GM18951 (cell line): Measurements from ENCODE around the gene ZNF143.
"Not testable (repeated sequence)": the region's sequence is repeated elsewhere in the genome, so short reads cannot be mapped to it uniquely, and the experiment has no call there.

ENCODE experiments used
- POLR2A ChIP-seq: IDR thresholded peaks from 4 replicates; pipeline ENCODE4 v1.6.1; 2011; ENCODE audit warnings: mild to moderate bottlenecking; ENCODE audit not compliant: insufficient read length, insufficient read depth; ENCODE audit errors: extremely low read depth
- in situ Hi-C: fragments of 300-500 bp; cut with MboI; formaldehyde crosslinking; loops from one replicate; pipeline ENCODE4 v1.12.0; 2022; ENCODE audit warnings: low sequenced_read_pairs, mixed read lengths, inconsistent platforms; ENCODE audit not compliant: unreplicated experiment

The ZNF143 gene

DNA sequence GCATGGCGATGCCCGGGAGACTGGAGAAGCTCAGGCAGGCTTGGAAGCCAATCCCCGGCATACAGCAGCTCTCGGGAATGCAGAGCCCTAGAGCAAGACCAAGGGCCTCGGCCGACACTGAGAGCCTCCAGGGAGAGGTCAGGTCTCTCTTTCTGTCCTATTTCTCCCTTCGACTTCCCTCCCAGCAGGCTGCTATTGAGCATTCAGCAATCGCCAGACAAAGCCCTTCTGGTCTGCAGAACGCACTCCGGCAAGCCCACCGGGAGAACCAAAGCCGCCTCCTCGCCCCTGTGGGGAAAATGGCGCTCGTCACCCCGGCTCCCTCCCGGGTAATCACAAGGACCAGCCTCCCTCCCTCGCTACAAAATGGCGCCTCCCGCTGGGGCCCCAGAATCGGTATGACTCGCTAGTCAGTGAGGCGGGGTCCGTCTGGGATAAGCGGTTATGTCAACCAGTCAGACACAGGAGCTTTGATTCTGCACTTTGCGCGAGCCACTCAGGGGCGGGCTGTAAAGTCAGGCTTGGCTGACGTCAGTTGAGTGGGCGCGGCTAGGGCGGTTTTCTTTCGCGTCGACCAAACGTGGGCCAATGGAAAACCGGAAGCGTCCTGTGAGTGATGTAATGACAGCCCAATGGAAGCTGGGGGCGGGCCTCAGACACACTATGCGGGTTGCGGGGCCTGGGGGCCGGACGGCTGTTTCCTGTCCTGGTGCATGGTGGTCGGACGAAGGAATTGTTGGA, at the start of gene ZNF143:
TSS of gene ZNF143 (plus strand) at position 691 of the 741 bp plus-strand sequence. CDS start 10,297 bp downstream, outside the sequence.
- in situ Hi-C loops, result no loop called here
- peak; percentile 65 for TF ChIP-seq POLR2A

GRCh38 chr11:9428706-9429105, 32.1 kb upstream of the ZNF143 start:
- TF ChIP-seq POLR2A, result no peak
- in situ Hi-C loops, result no loop called here

DNA sequence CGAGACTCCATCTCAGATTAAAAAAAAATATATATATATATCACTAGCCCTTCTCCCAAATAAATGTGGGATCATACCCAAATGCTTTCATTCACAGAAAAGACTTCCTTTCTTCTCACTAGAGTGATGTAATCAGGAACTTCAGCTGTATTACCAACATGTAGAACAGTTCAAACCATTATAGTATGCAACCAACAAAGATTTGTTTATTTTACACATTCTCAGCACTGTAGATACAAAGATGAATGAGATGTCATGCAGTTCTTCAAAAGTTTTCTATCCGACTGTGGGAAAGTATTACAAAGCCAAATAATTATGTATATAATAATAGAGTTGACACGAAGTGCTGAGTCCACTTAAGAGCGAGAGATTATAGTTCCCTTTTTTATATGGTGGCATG, 22.2 kb upstream of the ZNF143 start:
- TF ChIP-seq POLR2A, result no peak
- in situ Hi-C loops, result no loop called here

DNA sequence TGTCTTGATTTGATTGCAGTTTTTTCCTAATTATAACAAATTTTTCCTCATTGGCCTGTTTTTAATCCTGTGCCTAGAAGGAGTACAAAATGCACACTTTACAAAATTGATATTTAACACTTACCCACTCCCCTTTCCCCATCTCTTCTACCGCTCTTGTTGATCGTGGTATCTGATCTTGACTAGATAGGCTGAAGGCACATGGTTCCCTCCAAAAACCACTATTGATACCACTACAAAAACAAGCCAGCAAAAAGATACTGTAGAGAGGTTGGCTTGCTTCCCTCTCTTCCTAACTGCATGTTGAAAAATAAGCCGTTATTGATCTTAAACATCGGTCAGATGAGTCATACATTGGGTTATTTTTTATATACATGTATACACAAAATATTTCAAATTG, 14.6 kb upstream of the ZNF143 start:
- in situ Hi-C loops, result no loop called here

DNA sequence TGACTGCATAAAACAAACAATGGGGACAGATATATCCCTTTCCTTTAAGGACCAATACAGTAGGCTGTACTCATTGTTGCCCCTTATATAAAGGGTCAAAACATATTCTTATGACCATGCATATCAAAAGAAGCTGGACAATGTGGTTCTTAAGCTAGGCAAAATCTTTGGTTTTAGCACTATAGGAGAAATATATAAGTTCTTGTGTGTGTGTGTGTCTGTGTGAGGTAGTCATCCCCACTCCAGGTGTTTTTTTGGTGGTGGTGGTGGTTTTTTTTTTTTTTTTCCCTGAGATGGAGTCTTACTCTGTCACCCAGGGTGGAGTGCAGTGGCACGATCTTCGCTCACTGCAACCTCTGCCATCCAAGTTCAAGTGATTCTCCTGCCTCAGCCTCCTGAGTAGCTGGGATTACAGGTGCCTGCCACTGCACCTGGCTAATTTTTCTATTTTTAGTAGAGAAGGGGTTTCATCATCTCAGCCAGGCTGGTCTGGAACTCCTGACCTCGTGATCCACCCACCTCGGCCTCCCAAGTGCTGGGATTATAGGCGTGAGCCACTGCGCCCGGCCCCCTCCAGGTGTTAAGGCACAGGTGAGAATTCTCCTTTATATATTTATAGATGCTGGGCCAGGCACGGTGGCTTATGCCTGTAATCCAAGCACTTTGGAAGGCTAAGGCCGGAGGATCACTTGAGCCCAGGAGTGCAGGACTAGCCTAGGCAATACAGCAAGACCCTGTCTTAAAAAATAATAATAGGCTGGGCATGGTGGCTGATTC, 12.0 kb upstream of the ZNF143 start:
- in situ Hi-C loops, result no loop called here
- TF ChIP-seq POLR2A, result no peak

More for the DNA sequence above, 14.6 kb upstream of the ZNF143 start:
- TF ChIP-seq POLR2A, result no peak

GRCh38 chr11:9452023-9452422, 8.8 kb upstream of the ZNF143 start:
- in situ Hi-C loops, result not testable (repeated sequence)

GRCh38 chr11:9455722-9456121, 5.1 kb upstream of the ZNF143 start:
- no peak for TF ChIP-seq POLR2A
- in situ Hi-C loops, result no loop called here

DNA sequence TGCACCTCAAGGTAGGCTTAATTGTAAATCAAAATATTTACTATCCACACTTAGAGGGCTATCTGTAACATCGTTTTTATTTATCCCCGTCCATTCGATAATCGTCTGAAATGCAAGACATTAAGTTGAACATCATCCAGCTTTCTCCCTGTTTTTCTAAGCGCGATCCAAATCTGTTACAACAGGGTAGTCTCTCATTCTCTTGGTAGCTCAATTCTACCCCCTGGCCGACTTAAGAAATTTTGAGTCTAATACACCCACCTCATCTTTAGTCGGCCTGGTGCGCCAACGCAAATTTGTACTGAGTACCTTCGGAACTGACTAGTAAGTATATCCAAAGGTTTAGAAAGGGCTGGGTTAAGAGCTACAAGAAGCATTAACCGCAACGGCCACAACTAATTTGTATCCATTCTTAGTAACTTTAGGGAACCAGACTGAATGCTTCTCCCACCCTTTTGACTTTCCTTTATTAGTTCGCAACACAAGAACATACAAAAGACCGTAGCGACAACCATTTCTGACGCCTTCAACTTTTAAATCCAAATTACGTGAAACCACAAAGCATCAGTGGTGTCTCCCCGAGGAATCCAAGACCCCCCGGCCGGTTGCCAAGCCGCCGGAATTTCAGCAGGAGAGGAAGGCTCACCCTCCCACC, 1.0 kb upstream of the ZNF143 start:
- TF ChIP-seq POLR2A, result no peak
- in situ Hi-C loops, result no loop called here

- TF ChIP-seq POLR2A, result peak; percentile 99
- in situ Hi-C loops, result no loop called here
Observed at GRCh38 chr11:9461063-9461759, 399 bp downstream of the ZNF143 start.

- in situ Hi-C loops, result no loop called here
- no peak for TF ChIP-seq POLR2A
Observed at GRCh38 chr11:9461760-9462134, 935 bp downstream of the ZNF143 start.

DNA sequence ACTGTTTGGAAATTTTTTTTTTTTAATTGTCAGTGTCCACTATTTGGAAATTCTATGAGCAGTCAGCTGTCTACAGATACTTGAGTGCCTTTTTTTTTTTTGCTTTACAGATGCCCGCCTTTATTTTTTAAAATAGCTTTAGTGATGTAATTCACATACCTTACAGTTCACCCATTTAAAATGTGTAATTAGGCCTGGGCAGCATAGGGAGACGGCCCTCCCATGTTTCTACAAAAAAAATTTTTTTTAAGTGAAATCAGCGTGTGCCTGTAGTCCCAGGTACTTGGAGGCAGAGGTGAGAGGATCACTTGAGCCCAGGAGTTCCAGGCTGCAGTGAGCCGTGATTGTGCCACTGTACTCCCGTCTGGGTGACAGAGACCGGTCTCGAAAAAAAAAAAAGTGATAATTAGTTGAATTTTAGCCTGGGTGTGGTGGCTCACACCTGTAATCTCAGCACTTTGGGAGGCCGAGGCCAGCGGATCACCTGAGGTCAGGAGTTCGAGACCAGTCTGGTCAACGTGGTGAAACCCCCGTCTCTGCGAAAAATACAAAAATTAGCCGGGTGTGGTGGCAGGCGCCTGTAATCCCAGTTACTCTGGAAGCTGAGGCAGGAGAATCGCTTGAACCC, 1.5 kb downstream of the ZNF143 start:
- in situ Hi-C loops, result no loop called here
- TF ChIP-seq POLR2A, result no peak

- in situ Hi-C loops, result no loop called here
- TF ChIP-seq POLR2A, result no peak
Observed at GRCh38 chr11:9462806-9463537, 2.2 kb downstream of the ZNF143 start.
